Measurements from ENCODE around the gene PCGF3. TPM values are rescaled to one million over a fixed set of nuclear protein-coding genes. Genes with fewer than 3 reads are reported as not detected.
A peak's percentile ranks its signal among the peaks of the same experiment; 100 is the strongest.

PCGF3 gene
- polyA plus RNA-seq, 2 donors, result 27.0 to 63.7 TPM

DNA sequence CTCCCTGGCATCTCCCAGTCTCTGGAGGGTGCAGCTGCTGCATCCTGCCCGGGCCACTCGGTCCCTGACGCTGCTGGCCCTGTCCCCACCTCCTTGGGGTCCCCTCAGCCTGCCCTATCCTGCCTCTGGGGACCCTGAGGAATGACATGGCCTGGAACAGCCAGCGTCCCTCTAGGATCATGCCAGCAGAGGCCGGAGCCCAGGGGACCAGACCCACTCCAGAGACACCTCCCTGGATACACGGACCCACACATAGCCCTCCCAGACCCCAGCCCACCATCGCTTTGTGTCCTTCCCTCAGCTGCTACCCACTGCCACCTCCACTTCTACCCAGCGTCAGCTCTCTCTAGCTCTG is 84.8 kb downstream of the PCGF3 start:
- Histone ChIP-seq H3K4me1 (ENCODE audit: control insufficient read depth in 2 of 2, insufficient read depth in 2 of 2, low read length in 1 of 2) (peaks cover 9 to 28% of the 10 kb centered on the region in 2 donors), H3K36me3 (ENCODE audit: control insufficient read depth in 2 of 2, insufficient read depth in 2 of 2, low read length in 1 of 2) (no peaks in the 10 kb centered on the region), H3K4me3 (ENCODE audit: low read depth in 1 of 2, low read length in 2 of 2) (no peak overlapping the region), H3K27me3 (ENCODE audit: control insufficient read depth in 1 of 2, insufficient read depth in 2 of 2, low read length in 2 of 2) (peaks cover 0 to 30% of the 10 kb centered on the region in 2 donors), H3K9me3 (ENCODE audit: control insufficient read depth in 2 of 2, insufficient read depth in 1 of 2, low read depth in 1 of 2, low read length in 1 of 2) (peaks cover 0 to 2% of the 10 kb centered on the region in 2 donors), H3K27ac (ENCODE audit: low read depth in 2 of 2, low read length in 1 of 2) (no peak overlapping the region)
- WGBS, 2 donors, result 61 to 69% methylated on average over 8 of the region's 8 CpGs

GRCh38 chr4:791252-791897 is 85.7 kb downstream of the PCGF3 start:
- peaks cover 0 to 26% of the 10 kb centered on the region in 2 donors for H3K27me3 ChIP-seq (ENCODE audit: control insufficient read depth in 1 of 2, insufficient read depth in 2 of 2, low read length in 2 of 2)
- no peak overlapping the region for H3K4me3 ChIP-seq (ENCODE audit: low read depth in 1 of 2, low read length in 2 of 2)
- peaks cover 8 to 29% of the 10 kb centered on the region in 2 donors for H3K4me1 ChIP-seq (ENCODE audit: control insufficient read depth in 2 of 2, insufficient read depth in 2 of 2, low read length in 1 of 2)
- 66 to 68% methylated on average over 22 to 29 of the region's 29 CpGs for WGBS, 2 donors
- H3K27ac ChIP-seq (ENCODE audit: low read depth in 2 of 2, low read length in 1 of 2), result no peak overlapping the region
- H3K9me3 ChIP-seq (ENCODE audit: control insufficient read depth in 2 of 2, insufficient read depth in 1 of 2, low read depth in 1 of 2, low read length in 1 of 2), result peaks cover 0 to 2% of the 10 kb centered on the region in 2 donors
- no peaks in the 10 kb centered on the region for H3K36me3 ChIP-seq (ENCODE audit: control insufficient read depth in 2 of 2, insufficient read depth in 2 of 2, low read length in 1 of 2)

DNA sequence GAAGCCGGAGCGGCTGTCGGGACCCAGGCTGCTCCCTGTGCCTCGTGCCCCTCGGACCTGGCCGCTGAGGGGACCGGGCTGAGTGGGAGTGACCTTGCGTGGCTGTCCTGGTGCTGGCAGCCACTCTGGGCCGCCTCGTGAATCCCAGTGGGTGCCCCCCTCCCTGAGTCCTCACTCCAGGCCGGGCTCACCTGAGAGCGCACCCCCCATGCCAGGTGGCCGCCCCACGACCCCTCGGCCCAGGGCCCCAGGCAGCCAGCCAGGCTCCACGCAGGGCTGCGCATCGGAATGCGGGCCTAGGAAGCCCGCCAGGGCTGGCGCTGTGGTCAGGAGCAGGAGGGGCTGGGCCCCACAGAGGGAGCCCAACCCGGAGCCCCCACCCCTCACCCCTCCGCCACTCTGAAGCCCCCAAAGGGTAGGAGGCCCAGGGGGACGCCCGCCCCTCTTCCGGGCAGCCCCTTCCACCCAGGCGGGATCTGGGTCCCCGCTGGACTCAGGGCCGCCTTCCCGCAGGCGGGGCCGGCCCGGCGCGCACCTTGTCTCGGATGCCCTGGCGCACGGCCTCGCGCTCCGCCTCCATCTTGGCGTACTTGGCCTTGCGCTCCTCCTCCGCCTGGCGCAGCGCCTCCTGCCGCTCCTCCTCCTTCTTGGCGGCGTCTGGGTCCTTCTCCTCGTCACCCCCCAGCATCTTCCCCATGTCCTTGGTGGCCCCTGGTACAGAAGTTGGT is 86.4 kb downstream of the PCGF3 start:
- Histone ChIP-seq H3K36me3 (ENCODE audit: control insufficient read depth in 2 of 2, insufficient read depth in 2 of 2, low read length in 1 of 2) (no peaks in the 10 kb centered on the region), H3K9me3 (ENCODE audit: control insufficient read depth in 2 of 2, insufficient read depth in 1 of 2, low read depth in 1 of 2, low read length in 1 of 2) (peaks cover 0 to 2% of the 10 kb centered on the region in 2 donors), H3K27ac (ENCODE audit: low read depth in 2 of 2, low read length in 1 of 2) (no peak overlapping the region), H3K27me3 (ENCODE audit: control insufficient read depth in 1 of 2, insufficient read depth in 2 of 2, low read length in 2 of 2) (peaks cover 0 to 19% of the 10 kb centered on the region in 2 donors), H3K4me1 (ENCODE audit: control insufficient read depth in 2 of 2, insufficient read depth in 2 of 2, low read length in 1 of 2) (peaks cover 6 to 29% of the 10 kb centered on the region in 2 donors), H3K4me3 (ENCODE audit: low read depth in 1 of 2, low read length in 2 of 2) (peak overlapping the region in 1 of 2 donors; percentile 12)
- WGBS, 2 donors, result 12 to 16% methylated on average over 32 to 50 of the region's 50 CpGs

DNA sequence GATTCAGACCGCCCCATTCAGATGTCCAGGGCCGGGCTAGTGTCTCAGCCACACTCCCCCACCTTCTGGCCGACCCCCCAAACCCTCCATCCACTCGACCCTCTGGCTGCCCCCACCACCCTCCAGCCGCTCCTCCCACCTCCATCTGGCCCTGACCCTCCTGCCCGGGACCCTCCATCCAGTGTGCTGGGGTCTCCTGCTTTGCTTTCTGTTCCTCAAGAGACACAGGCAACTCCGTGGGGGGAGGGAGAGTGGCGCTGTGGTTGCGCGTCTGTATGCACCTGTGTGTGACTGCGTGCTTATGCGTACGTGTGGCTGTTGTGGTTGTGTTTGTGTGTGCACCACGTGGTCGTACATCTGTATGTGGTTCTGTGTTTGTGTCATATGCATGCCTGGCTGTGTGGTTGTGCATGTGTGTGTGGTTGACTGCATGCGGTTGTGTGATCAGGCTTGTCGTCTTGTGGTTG is 87.0 kb downstream of the PCGF3 start:
- Histone ChIP-seq H3K9me3 (ENCODE audit: control insufficient read depth in 2 of 2, insufficient read depth in 1 of 2, low read depth in 1 of 2, low read length in 1 of 2) (peaks cover 0 to 2% of the 10 kb centered on the region in 2 donors), H3K27me3 (ENCODE audit: control insufficient read depth in 1 of 2, insufficient read depth in 2 of 2, low read length in 2 of 2) (peaks cover 0 to 19% of the 10 kb centered on the region in 2 donors), H3K4me1 (ENCODE audit: control insufficient read depth in 2 of 2, insufficient read depth in 2 of 2, low read length in 1 of 2) (peaks cover 6 to 29% of the 10 kb centered on the region in 2 donors), H3K27ac (ENCODE audit: low read depth in 2 of 2, low read length in 1 of 2) (no peak overlapping the region), H3K4me3 (ENCODE audit: low read depth in 1 of 2, low read length in 2 of 2) (no peak overlapping the region), H3K36me3 (ENCODE audit: control insufficient read depth in 2 of 2, insufficient read depth in 2 of 2, low read length in 1 of 2) (no peaks in the 10 kb centered on the region)
- 28 to 31% methylated on average over 17 of the region's 17 CpGs for WGBS, 2 donors

GRCh38 chr4:793093-793861 is 87.6 kb downstream of the PCGF3 start:
- H3K27me3 ChIP-seq (ENCODE audit: control insufficient read depth in 1 of 2, insufficient read depth in 2 of 2, low read length in 2 of 2), result peaks cover 0 to 19% of the 10 kb centered on the region in 2 donors
- no peak overlapping the region for H3K4me3 ChIP-seq (ENCODE audit: low read depth in 1 of 2, low read length in 2 of 2)
- peaks cover 0 to 2% of the 10 kb centered on the region in 2 donors for H3K9me3 ChIP-seq (ENCODE audit: control insufficient read depth in 2 of 2, insufficient read depth in 1 of 2, low read depth in 1 of 2, low read length in 1 of 2)
- no peak overlapping the region for H3K27ac ChIP-seq (ENCODE audit: low read depth in 2 of 2, low read length in 1 of 2)
- peaks cover 6 to 29% of the 10 kb centered on the region in 2 donors for H3K4me1 ChIP-seq (ENCODE audit: control insufficient read depth in 2 of 2, insufficient read depth in 2 of 2, low read length in 1 of 2)
- 55 to 57% methylated on average over 19 of the region's 19 CpGs for WGBS, 2 donors
- H3K36me3 ChIP-seq (ENCODE audit: control insufficient read depth in 2 of 2, insufficient read depth in 2 of 2, low read length in 1 of 2), result no peaks in the 10 kb centered on the region

GRCh38 chr4:793941-794621 is 88.4 kb downstream of the PCGF3 start:
- Histone ChIP-seq H3K27ac (ENCODE audit: low read depth in 2 of 2, low read length in 1 of 2) (no peak overlapping the region), H3K36me3 (ENCODE audit: control insufficient read depth in 2 of 2, insufficient read depth in 2 of 2, low read length in 1 of 2) (no peaks in the 10 kb centered on the region), H3K27me3 (ENCODE audit: control insufficient read depth in 1 of 2, insufficient read depth in 2 of 2, low read length in 2 of 2) (peaks cover 0 to 19% of the 10 kb centered on the region in 2 donors), H3K4me3 (ENCODE audit: low read depth in 1 of 2, low read length in 2 of 2) (no peak overlapping the region), H3K4me1 (ENCODE audit: control insufficient read depth in 2 of 2, insufficient read depth in 2 of 2, low read length in 1 of 2) (peaks cover 6 to 27% of the 10 kb centered on the region in 2 donors), H3K9me3 (ENCODE audit: control insufficient read depth in 2 of 2, insufficient read depth in 1 of 2, low read depth in 1 of 2, low read length in 1 of 2) (peaks cover 0 to 2% of the 10 kb centered on the region in 2 donors)
- 34 to 40% methylated on average over 19 of the region's 19 CpGs for WGBS, 2 donors

DNA sequence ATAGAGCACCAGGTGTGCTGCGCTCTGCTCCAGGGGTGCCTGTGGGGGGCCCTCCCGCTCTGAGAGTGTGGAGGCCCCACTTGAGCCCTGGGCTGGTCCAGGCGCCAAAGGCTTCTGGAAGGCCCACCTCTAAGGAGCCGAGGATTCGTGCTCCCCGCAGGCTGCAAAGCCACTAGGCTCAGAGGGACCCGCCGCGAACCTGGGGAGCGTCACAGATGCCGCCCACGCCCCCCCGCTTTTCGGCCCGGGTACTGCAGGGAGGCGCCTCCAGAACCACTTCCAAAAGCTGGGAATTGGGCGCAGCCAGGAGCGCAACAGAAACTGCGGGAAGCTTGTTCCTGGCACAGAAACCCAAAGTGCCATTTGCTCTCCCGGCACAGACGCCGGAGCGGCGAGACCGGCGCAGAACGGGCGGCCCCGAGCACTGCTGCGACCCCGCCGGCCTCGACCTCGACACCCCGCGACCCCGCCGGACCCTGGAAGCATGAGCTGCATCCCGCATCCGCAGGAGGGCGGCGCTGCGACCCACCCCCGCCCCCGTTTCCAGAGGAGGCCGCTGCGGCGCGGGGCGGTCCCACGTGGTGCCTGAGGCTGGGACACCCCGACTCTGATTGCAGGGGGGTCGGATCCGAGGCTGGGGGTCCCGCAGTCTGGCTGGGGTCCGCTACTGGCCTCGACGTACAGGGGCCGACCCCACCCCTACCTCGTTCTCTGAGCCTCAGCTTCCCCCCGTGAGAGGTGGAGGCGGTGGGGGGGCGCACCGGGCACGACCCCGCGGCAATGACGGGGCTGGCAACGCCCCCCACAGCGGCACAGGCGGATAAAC is 89.5 kb downstream of the PCGF3 start:
- no peak overlapping the region for H3K27ac ChIP-seq (ENCODE audit: low read depth in 2 of 2, low read length in 1 of 2)
- H3K4me1 ChIP-seq (ENCODE audit: control insufficient read depth in 2 of 2, insufficient read depth in 2 of 2, low read length in 1 of 2), result peaks cover 9 to 26% of the 10 kb centered on the region in 2 donors
- no peaks in the 10 kb centered on the region for H3K36me3 ChIP-seq (ENCODE audit: control insufficient read depth in 2 of 2, insufficient read depth in 2 of 2, low read length in 1 of 2)
- WGBS, 2 donors, result 3% methylated on average over 59 to 71 of the region's 71 CpGs
- H3K9me3 ChIP-seq (ENCODE audit: control insufficient read depth in 2 of 2, insufficient read depth in 1 of 2, low read depth in 1 of 2, low read length in 1 of 2), result peaks cover 0 to under 1% of the 10 kb centered on the region in 2 donors
- H3K4me3 ChIP-seq (ENCODE audit: low read depth in 1 of 2, low read length in 2 of 2), result peak overlapping the region in 1 of 2 donors; percentile 29
- H3K27me3 ChIP-seq (ENCODE audit: control insufficient read depth in 1 of 2, insufficient read depth in 2 of 2, low read length in 2 of 2), result peaks cover 0 to 19% of the 10 kb centered on the region in 2 donors

DNA sequence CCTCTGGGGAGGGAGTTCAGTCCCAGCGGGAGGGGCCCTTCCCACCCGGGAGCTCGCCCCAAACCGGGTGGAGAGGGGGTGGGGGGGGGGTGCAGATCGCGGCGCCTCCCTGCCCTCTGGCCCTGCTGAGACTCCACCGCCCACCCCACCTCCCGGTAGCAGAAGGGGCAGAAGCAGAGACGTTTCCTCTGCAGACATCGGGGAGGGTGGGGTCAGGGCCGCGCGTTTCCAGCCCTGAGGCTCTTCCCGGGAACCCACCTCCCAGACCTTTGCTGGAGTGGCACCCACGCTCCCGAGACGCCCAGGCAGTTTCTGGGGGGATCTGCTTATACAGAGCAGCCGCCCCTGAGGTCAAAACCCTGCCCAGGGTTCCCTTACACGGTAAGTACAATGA is 90.1 kb downstream of the PCGF3 start:
- Histone ChIP-seq H3K27ac (ENCODE audit: low read depth in 2 of 2, low read length in 1 of 2) (no peak overlapping the region), H3K9me3 (ENCODE audit: control insufficient read depth in 2 of 2, insufficient read depth in 1 of 2, low read depth in 1 of 2, low read length in 1 of 2) (no peaks in the 10 kb centered on the region), H3K4me3 (ENCODE audit: low read depth in 1 of 2, low read length in 2 of 2) (peak overlapping the region in 1 of 2 donors; percentile 29), H3K4me1 (ENCODE audit: control insufficient read depth in 2 of 2, insufficient read depth in 2 of 2, low read length in 1 of 2) (peaks cover 9 to 26% of the 10 kb centered on the region in 2 donors), H3K36me3 (ENCODE audit: control insufficient read depth in 2 of 2, insufficient read depth in 2 of 2, low read length in 1 of 2) (no peaks in the 10 kb centered on the region), H3K27me3 (ENCODE audit: control insufficient read depth in 1 of 2, insufficient read depth in 2 of 2, low read length in 2 of 2) (peaks cover 0 to 19% of the 10 kb centered on the region in 2 donors)
- 13 to 21% methylated on average over 13 to 19 of the region's 20 CpGs for WGBS, 2 donors
